ENCODE results near the gene AP1M2. TPM values are rescaled to one million over a fixed set of nuclear protein-coding genes. Genes with fewer than 3 reads are reported as not detected.

AP1M2 gene
- polyA plus RNA-seq, 2 of the 4 experiments (the other 2 are of a cell fraction): 17.4 to 53.1 TPM

- 5% methylated on average over 17 of the region's 76 CpGs for WGBS (ENCODE audit: missing lambda C conversion rate)
- ATAC-seq (peak; percentile 96 to 98), DNase-seq (ENCODE audit: low read depth in 1 of 2, low spot score in 1 of 2) (peak; percentile 63 to 83), FAIRE-seq (no peak)
- Histone ChIP-seq H3K4me1 (peaks cover 8% of the 10 kb centered on the region), H3K9me3 (no peaks in the 10 kb centered on the region), H3K4me2 (peak overlapping the region; percentile 99), H3K27ac (peak overlapping the region; percentile 78 to 90), H3K4me3 (peak overlapping the region; percentile 95)
- TF ChIP-seq RAD21 (conservative IDR thresholded peaks at IDR 0.05 in 1 of 2, IDR thresholded peaks at IDR 0.05 in 1 of 2): no peak
- TF ChIP-seq PHF8 (IDR thresholded peaks at IDR 0.05; ENCODE audit: borderline replicate concordance, low read depth): peak; percentile 27; the same call in 1 of the 2 replicates
- ChIA-PET CTCF (interaction anchor here (1.8 to 5.7 kb wide), 2 partner anchors 21 to 42 kb away, joined by 6 to 22 read pairs; no protein-coding TSS in a partner anchor), POLR2A (interaction anchor here (0.6 kb wide), 2 partner anchors 69 to 106 kb away, joined by 4 to 5 read pairs; no protein-coding TSS in a partner anchor)
Observed at GRCh38 chr19:10602330-10603083, 15.4 kb upstream of the AP1M2 start.

- no peak for FAIRE-seq
- Histone ChIP-seq H3K4me3 (peak overlapping the region; percentile 95), H3K9me3 (no peaks in the 10 kb centered on the region), H3K4me1 (peaks cover 8% of the 10 kb centered on the region), H3K4me2 (peak overlapping the region; percentile 99; the same call in 1 of the 3 replicates), H3K27ac (no peak overlapping the region)
- POLR2A ChIA-PET: interaction anchor here (0.6 kb wide), 2 partner anchors 70 to 105 kb away, joined by 4 to 5 read pairs; no protein-coding TSS in a partner anchor
- WGBS (ENCODE audit: missing lambda C conversion rate): 54% methylated on average over 7 of the region's 7 CpGs
- DNase-seq (ENCODE audit: low read depth in 1 of 2, low spot score in 1 of 2): no peak
- CTCF ChIA-PET: interaction anchor here (0.9 to 5.7 kb wide), 3 partner anchors 21 to 101 kb away, joined by 3 to 22 read pairs (median 6); no protein-coding TSS in a partner anchor
- TF ChIP-seq, protein P1, sequence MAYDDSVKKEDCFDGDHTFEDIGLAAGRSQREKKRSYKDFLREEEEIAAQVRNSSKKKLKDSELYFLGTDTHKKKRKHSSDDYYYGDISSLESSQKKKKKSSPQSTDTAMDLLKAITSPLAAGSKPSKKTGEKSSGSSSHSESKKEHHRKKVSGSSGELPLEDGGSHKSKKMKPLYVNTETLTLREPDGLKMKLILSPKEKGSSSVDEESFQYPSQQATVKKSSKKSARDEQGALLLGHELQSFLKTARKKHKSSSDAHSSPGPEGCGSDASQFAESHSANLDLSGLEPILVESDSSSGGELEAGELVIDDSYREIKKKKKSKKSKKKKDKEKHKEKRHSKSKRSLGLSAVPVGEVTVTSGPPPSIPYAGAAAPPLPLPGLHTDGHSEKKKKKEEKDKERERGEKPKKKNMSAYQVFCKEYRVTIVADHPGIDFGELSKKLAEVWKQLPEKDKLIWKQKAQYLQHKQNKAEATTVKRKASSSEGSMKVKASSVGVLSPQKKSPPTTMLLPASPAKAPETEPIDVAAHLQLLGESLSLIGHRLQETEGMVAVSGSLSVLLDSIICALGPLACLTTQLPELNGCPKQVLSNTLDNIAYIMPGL (CRISPR knock-in tag; IDR thresholded peaks at IDR 0.05; ENCODE audit: borderline replicate concordance): no peak
- TF ChIP-seq MAFK (IDR thresholded peaks at IDR 0.05; ENCODE audit: partially characterized antibody) (no peak), POLR2AphosphoS2 (conservative IDR thresholded peaks at IDR 0.05; ENCODE audit: low read length) (no peak), NR3C1 (IDR thresholded peaks at IDR 0.05) (no peak), HOXB13 (CRISPR knock-in tag; IDR thresholded peaks at IDR 0.05; ENCODE audit: low read depth) (no peak), CHD4 (IDR thresholded peaks at IDR 0.05; ENCODE audit: borderline replicate concordance) (no peak), HDAC2 (IDR thresholded peaks at IDR 0.05) (no peak), RARB (CRISPR knock-in tag; IDR thresholded peaks at IDR 0.05) (no peak), NFE2L2 (conservative IDR thresholded peaks at IDR 0.05; ENCODE audit: low read length) (no peak), MYC (IDR thresholded peaks at IDR 0.05; ENCODE audit: borderline replicate concordance, low read length) (no peak), HEYL (CRISPR knock-in tag; IDR thresholded peaks at IDR 0.05) (no peak), SMC3 (IDR thresholded peaks at IDR 0.05) (no peak), KDM1A (IDR thresholded peaks at IDR 0.05; ENCODE audit: low read depth) (no peak), USF2 (IDR thresholded peaks at IDR 0.05) (no peak)
- TF ChIP-seq, protein P2, sequence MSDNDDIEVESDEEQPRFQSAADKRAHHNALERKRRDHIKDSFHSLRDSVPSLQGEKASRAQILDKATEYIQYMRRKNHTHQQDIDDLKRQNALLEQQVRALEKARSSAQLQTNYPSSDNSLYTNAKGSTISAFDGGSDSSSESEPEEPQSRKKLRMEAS (IDR thresholded peaks at IDR 0.05): no peak
- TF ChIP-seq, protein P3, sequence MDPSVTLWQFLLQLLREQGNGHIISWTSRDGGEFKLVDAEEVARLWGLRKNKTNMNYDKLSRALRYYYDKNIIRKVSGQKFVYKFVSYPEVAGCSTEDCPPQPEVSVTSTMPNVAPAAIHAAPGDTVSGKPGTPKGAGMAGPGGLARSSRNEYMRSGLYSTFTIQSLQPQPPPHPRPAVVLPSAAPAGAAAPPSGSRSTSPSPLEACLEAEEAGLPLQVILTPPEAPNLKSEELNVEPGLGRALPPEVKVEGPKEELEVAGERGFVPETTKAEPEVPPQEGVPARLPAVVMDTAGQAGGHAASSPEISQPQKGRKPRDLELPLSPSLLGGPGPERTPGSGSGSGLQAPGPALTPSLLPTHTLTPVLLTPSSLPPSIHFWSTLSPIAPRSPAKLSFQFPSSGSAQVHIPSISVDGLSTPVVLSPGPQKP (IDR thresholded peaks at IDR 0.05; ENCODE audit: low read depth, low read length): no peak
- TF ChIP-seq, protein P4, sequence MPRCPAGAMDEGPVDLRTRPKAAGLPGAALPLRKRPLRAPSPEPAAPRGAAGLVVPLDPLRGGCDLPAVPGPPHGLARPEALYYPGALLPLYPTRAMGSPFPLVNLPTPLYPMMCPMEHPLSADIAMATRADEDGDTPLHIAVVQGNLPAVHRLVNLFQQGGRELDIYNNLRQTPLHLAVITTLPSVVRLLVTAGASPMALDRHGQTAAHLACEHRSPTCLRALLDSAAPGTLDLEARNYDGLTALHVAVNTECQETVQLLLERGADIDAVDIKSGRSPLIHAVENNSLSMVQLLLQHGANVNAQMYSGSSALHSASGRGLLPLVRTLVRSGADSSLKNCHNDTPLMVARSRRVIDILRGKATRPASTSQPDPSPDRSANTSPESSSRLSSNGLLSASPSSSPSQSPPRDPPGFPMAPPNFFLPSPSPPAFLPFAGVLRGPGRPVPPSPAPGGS (IDR thresholded peaks at IDR 0.05): no peak
- TF ChIP-seq, protein P5, sequence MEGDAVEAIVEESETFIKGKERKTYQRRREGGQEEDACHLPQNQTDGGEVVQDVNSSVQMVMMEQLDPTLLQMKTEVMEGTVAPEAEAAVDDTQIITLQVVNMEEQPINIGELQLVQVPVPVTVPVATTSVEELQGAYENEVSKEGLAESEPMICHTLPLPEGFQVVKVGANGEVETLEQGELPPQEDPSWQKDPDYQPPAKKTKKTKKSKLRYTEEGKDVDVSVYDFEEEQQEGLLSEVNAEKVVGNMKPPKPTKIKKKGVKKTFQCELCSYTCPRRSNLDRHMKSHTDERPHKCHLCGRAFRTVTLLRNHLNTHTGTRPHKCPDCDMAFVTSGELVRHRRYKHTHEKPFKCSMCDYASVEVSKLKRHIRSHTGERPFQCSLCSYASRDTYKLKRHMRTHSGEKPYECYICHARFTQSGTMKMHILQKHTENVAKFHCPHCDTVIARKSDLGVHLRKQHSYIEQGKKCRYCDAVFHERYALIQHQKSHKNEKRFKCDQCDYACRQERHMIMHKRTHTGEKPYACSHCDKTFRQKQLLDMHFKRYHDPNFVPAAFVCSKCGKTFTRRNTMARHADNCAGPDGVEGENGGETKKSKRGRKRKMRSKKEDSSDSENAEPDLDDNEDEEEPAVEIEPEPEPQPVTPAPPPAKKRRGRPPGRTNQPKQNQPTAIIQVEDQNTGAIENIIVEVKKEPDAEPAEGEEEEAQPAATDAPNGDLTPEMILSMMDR (IDR thresholded peaks at IDR 0.05): no peak
- no peak; a peak in 1 of 6 replicates for ATAC-seq
Observed at GRCh38 chr19:10601999-10602329, 14.9 kb upstream of the AP1M2 start.
